NCI-H1436 (cell line): ENCODE results near the gene TMCO4.
A peak's percentile ranks its signal among the peaks of the same experiment; 100 is the strongest.

ENCODE experiments used
- DNase-seq: peaks from one replicate; lab custom pipeline; 2025; lab: John Stamatoyannopoulos, UW

TMCO4 gene

DNA sequence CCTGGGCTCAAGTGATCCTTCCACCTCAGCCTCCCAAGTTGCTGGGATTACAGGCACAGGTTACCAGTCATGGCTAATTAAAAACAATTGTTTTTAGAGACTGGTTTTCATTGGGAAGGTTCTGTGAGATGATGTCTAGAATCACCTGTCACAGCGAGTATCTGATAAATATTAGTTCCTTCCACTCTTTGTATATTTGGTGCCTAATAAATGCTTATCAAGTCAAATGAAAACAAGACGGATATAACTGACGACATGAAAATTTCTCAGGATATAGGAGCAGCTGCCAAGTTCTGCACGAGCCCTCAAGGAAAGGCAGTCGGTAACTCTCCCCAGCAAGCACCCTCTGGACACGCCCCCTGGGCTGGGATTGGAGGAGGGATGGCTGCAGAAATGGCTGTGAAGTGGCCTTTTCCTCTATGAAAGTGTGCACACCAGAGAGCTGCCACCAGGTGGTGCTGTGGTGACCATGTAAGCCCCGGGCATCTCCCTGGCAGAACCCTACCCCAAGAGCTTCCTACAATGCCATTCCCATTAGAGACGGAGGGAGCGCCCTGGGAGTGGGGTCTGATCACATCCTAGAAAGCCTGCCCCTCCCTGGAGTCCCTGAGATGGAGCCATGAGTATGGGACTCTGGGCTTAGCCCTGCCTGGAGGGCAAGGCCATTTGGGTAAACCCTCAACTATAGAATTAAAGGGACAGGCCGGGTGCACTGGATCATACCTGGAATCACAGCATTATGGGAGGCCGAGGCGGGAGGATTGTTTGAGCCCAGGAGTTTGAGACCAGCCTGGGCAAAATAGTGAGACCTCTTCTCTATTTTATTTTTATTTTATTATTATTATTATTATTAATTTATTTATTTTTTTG lies 84.1 kb downstream of the TMCO4 start:
- DNase-seq, result peak; percentile 96

DNA sequence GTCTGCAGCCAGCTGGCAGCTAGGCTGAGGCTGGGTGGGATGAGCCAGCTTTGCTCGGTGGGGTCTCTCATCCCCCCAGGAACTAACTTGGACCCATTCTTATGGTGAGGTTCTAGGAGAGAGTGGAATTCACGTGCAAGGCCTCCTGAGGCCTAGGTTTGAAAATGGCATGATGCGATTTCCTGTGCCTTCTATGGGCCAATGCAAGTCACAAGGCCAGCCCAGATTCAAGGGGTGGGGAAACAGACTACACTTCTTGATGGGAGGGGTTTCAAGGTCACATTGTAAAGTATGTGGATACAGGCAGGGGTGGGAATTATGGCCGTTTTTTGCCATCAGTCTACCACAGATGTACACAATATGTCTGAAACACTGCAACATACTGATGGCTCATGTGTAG lies 86.8 kb downstream of the TMCO4 start:
- DNase-seq, result no peak

DNA sequence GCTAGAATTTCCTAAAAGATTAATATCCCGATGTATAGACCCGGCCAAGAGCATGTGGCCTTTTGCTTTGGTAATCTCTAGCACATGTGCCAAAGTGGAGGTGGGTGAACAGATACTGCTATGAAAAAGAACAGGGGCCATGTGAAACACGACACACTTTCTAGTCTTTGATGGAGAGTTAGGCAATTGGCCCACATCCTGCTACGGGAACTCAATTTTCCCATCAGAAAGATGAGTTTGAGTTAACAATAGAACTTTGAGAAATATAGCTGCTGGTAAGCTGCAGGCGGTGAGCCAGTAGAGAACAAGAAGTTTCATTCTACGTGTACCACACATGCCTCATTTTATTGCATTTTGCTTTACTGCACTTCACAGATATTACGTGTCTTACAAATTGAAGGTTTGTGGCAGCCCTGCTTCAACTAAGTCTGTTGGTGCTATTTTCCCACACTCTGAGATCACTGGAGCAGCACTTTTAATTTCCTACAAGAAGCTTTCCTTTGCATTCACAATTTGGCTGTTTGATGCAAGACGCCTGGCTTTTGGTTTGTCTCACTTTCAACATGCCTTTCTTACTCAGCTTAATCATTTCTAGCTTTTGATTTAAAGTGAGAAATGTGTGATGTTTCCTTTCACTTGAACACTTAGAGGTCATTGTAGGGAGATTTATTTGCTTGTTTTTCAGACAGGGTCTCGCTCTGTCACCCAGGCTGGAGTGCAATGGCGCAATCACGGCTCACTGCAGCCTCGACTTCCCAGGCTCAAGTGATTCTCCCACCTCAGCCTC lies 88.7 kb downstream of the TMCO4 start:
- DNase-seq, result no peak

DNA sequence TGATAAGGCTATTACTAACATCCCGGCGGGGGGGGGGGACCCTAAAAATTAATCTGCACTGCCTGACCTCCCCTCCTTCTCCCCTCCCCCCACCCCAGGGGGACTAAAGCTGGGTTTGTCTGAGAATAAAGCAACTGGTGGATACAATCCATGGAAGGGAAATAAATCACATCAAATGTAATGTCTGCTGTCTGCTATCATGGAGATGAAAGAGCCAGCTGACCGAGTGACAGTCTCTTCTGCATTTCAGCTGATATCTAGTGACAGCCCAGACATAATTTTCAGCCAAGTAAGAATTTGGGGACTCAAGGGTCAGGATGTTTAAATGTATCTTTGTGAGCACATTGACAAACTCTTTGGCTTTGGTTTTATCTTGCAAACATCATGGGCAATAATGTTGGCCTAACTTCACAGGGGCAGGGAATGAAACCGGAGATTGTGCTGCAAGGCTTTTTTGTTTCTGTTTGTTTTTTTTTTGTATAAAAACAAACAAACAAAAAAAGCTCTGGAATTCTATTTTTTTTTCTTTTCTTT lies 90.4 kb downstream of the TMCO4 start:
- no peak for DNase-seq

DNA sequence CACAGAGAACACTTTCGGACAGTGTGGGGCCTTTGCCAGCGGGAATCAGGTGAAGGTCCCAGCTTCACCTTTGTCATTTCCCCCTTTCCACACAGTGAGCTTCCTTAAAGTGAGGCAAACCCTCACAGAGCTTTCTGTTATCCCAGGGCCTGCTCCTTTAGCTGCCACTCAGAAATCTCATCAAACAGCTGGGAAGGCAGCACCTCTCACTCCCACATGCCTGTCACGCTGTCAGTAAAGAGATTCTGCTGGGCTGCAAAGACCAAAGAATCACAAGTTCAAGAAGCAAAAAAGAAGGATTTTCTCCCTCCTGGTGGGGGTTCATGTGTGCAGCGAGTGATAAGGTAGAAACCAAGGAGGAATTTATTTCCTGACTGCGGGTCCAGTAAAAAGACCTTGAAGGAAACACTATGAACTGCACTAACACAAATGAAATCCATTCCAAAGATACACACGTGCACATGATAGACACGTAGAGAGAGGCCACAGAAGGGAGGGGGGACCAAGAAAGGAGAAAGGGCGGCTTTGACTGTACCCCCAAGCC lies 91.1 kb downstream of the TMCO4 start:
- DNase-seq, result no peak

DNA sequence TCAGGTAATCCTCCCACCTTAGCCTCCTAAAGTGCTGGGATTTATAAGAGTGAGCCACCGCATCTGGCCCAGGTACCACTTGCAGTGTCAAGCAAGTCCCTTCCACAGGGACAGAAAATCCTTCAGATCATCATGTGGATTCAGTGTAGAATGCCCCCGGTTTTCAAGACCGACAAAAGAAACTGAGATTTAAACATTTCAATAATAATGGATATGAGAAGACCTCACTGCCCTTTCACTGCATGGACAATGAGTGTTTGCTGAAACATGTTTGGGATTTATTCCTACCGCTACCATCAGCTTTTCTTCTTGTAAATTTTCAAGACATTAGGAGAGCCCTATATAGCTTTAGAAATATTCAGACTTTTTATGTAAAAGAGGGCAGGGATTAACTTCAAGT lies 93.6 kb downstream of the TMCO4 start:
- DNase-seq, result no peak

DNA sequence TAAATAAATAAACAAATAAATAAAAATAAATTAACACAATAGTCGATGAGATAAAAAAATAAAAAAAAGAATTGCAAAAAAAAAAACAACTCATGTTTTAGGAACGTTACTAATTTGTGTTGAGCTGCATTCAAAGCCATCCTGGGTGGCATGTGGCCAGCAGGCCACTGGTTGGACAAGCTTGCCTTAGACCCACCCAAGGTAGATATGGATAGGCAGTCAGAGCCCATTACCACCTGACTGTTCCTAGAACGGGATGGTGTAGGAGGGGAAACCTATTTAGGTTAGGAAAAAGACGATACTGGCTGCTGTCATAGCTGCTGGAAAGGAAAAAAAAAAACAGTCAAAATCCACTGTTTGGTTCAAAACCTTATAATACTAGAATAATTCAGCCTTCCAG lies 94.3 kb downstream of the TMCO4 start:
- DNase-seq, result no peak

DNA sequence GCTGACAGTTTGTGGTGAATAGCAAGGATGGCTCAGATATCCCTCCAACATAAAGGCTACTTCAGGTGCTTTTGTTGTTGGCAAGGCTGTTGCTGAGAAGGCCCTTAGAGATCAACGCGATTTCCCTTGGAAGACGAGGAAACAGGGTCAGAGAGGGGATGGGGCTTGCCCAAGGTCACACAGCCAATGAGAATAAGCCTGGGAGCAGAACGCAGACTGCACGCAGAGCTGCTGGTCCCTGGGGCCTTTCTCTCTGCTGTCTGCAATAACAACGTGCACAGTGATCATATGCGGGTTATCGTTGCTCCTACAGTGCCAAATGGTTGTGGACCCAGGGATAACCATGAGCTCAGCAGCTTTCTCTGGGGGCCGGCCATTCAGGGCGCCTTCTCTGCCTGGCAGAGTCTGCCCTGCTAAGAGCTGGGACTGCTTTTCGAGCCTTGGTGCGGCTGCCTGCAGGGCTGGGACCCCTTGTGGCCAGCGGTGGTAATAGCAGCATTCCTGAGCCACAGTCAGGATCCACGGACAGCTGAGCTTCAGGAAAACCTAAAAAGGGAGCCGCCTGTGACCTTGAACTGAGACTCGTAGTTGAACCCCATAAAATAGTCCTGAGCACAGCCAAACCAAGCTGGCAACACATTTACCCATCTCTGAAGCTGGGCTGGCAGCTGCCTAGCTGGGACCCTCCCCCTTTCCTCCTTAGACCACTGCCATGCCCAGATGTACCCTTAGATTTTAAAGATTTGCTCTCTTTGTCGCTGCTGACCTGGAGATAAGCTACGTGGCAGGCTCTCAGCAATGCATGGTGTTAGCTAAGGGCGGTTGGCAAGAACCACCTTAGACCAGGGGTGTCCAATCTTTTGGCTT lies 95.2 kb downstream of the TMCO4 start:
- DNase-seq, result peak; percentile 64

DNA sequence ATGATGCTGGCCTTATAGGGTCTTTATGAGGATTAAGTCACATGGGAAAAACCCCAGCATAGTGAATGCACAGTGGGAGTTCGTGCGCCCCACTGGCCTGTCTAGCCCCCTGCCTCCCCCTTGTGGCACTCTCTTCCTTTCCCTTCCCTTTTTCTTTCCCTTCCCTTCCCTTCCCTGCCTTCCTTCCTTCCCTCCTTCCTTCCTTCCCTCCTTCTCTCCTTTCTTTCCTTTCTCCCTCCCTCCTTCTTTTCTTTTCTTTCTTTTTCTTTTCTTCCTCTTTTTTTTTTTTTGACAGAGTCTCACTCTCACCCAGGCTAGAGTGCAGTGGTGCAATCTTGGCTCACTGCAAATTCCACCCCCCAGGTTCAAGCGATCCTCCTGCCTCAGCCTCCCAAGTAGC lies 96.4 kb downstream of the TMCO4 start:
- no peak for DNase-seq

DNA sequence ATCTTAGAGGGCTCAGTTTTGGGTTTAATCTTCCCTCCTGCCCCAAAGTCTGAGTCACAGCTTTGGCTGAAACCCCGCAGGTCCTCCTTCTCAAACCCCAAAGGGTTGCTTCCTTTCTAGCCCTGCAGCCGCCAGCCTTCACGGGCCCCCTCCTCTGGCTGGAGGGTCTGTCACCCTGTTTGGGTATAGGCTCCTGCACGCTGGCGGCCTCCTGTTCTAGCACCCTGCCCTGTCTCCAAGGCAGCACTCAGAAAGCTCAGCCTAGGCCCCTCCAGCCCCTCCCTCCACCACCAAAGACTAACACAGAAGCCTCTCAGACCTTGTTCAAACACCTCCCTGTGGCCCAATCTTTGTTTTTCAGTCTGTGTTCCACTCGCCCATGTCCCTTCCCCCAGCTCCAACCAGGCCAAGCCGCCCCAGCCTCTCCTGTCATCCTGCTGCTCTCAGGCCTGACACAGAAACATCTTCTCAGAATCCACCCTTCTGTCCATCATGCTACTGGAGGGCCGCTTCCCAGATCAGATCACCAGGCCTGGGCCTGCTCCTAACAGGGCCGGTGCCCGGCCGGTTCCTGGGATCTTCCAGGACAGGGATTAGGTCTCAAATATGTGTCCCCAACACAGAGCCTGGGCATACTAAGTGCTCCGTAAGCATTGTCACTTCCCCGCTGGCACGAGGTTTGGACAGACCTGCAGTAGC lies 99.5 kb downstream of the TMCO4 start:
- DNase-seq, result no peak

DNA sequence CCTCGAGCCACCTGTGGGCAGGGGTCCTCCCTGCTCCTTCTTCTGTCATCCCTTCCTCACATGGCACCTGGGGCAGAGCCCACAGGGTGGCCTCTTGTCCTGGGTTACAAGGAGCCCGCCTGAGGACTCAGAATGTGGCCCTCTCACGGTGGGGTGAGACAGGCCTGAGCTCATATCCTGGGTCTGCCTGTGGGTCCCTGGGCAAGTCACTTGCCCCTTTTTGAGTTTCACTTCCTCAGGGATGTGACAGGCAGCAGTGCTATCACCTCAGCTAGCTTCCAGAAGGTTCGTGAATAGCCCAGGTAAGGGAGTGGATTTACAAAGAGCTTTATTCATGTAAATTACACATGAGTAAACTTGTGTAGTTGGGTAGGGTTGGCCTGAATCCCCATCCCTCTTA lies 101.5 kb downstream of the TMCO4 start:
- DNase-seq, result no peak

DNA sequence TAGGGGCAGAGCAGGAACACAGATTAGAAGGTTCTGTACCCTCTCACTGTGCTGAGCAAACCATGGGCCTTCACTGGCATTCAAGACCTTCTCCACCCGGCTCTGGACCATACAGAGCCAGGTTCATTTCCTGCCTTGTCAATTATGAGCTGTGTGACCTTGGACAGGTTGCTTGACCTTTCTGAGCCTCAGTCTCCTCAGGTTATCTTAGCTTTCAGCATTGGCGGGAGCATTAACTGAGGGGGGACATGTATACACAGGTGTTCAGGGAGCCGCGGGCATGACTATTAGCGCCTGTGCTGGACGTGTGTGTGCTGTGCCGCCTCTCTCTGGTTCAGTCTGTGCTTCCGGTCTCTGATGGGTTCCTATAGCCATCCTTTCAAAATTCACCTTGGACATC lies 102.9 kb downstream of the TMCO4 start:
- no peak for DNase-seq

DNA sequence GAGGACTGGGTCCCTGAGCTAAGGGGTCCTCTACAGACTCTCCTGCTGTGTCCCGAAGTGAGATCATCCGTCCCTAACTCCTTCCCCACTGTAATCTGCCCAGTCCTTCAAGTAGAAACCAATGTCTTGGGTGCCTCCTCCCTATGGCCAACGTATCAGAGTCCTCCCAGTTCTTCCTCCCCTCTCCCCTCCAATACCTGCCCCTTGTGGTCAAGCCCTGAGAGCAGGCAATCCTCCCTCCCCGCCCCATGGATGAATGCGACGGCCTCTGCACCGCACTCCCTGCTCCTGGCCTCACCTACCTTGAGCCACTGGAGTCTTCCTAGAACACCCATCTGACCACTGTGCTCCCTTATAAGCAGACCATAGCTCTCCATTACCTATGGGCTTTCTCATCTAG lies 103.9 kb downstream of the TMCO4 start:
- DNase-seq, result no peak

DNA sequence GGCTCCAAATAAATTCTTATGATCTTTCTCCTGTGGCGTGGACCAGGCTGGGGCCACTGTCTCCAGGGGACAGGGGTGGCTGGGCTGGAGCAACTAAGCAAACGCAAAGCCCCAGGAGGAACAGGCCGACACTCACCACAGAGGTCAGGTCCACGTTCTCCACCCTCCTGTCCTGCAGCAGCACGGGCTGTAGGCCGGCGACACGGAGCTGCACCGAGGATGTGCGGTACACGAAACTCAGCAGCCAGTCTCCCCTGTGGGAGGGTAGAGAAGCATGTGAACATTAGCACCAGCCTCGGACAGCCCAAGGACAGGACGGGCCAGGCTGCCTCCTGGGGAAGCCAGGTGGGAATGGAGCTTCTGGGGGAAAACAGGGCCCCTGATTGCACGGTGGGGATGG lies 105.4 kb downstream of the TMCO4 start:
- DNase-seq, result no peak

DNA sequence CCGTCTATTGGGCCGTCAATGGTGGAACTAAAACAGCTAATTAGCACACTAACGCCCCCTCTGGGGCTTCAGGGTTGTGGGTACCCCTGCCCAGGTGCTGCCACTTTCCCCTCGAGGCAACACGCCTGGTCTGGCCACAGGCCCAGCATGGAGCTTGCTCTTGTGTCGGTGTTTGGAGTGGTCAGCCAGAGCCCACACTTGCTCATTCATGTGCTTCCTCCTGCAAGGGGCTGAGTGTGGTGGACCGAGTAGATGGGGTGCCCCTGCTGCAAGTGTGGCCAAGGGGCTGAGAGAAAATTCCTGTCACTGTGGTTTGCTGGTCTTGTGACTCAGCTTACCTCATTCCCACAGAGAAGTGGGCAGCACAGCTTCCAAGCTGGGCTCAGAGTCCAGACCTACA lies 109.4 kb downstream of the TMCO4 start:
- DNase-seq, result no peak

DNA sequence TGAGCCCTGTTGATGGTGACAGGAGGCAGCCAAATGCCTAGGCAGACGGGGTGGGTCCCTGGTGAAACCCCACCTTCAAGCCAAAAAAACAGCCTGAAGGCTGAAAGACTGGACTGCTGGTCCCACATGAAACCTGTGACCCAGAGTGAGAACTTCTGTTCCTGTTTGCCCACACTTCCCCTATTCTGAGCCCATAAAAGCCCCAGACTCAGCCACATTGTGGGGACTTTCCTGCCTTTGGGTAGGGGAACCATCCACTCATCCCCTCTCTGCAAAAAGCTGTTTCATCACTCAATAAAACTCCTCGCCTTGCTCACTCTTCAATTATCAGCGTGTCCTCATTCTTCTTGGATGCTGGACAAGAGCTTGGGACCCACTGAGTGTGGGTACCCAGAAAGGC lies 109.9 kb downstream of the TMCO4 start:
- DNase-seq, result no peak

DNA sequence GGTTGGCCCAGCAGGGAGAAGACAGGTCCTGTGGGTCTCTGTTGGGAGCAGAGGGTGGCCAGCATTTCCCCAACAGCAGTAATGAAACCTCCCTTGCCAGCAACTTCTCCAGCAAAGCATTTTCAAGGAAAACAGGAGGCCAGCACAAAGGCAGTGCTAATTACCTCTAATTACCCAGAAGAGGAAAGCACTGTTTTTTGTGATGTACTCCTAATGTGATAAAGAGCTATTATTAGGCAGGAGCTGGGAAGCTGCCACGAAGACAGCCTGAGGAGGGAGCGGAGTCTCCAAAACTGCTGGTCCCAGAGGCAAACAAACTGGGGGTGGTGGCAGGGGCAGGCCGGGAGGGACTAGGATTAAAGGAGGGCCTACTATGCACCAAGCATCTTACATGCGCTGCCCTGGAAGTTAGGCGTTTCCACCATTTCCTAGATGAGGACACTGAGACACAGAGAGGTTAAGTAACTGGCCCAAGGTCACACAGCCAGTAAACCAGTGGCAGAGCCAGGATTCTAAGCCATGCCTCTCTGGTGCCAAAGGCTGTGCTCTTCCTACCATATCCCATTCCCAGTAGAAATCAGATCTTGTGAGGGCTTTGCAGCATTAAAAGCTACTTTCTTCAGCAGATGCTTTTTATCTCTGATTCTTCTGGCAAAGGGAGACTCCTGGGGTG lies 110.5 kb downstream of the TMCO4 start:
- no peak for DNase-seq

DNA sequence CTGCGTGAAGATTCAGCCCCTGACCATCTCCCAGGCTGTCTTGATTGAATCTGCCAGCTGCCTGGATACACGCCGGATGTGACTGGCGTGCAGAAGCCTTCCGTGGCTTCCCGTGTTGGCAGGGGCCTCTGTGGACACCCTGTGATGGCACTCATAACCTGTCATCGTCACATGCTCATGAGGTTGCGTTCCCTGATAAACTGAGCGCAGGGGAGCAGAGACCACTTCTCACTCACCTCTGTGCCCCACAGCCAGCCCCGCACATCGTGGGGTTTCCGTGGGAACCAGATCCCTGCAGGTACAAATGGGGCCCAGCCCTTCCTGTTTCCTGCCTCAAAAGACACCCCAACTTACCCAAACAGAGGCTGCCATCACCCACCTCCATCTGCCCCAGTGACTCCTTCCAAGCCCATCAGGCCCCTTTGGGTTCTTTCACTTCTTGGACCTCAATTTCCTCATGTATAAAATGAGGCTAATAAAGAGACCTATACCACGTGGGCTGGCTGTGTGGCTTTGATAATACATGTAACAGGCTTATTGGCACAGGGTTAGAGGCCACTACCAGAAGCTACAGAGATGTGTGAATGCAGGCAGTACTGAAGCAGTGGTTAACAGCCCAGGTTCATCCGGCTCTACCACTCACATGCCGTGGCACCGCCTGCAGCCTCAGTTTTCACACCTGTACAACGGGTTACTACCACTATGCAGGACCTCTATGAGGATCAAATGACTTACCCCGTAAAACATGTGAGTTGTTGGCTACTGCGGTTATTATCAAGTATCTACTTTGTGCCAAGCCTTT lies 111.5 kb downstream of the TMCO4 start:
- no peak for DNase-seq

DNA sequence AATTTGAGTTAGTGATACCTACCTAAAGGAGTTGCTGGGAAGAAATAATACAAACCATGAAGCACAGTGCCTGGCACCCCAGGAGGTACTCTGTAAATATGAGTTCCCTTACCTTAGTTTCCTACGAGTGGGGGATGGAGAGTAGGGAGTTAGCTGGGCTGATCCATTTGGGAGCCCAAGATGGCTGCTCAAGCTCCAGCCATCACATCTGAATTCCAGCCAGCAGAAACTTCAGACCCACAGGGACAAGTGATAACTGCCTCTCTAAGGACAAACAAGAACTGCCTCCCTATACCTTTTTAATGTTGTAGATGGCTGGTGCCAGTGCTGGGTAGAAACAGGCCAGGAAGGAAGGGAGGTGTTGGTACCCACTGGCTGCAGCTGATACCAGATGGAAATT lies 112.3 kb downstream of the TMCO4 start:
- no peak for DNase-seq

DNA sequence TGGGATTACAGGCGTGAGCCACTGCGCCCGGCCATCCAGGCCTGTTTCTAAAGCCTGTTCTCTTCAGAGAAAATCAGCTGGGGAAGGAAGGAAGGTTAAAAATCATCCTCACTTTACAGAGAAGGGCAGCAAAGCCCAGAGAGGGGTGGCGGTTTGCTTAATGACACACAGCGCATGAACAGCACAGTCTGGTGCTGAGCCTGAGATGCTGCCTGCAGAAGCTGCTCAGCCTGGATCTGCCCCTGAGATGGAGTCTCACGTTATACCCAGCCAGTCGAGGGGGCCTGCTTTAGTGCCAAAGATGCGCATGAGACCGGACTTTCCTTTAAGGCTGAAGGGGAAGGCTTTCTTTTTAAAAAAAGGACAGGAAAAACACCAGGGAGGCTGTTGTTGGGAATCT lies 113.7 kb downstream of the TMCO4 start:
- no peak for DNase-seq
